H1 (cell line): ENCODE measurements around the gene FCAR.

Experiments
- CTCF ChIP-seq, 3 experiments: IDR thresholded peaks; 1 replicate in 2 of 3; 2 replicates in 1 of 3; pipeline versions ENCODE4 v1.5.1 to v1.6.1; 2011; ENCODE audit warnings: low read length in 3 of 3, mild to moderate bottlenecking in 3 of 3, inconsistent platforms in 2 of 3, low read depth in 1 of 3, moderate library complexity in 1 of 3; ENCODE audit not compliant: insufficient read depth in 1 of 3; ENCODE audit errors: control extremely low read depth in 1 of 3
- GABPA ChIP-seq: IDR thresholded peaks from 2 replicates; pipeline ENCODE4 v1.6.1; 2011; ENCODE audit warnings: mild to moderate bottlenecking, low read length, moderate library complexity, borderline replicate concordance; ENCODE audit not compliant: insufficient read depth
- RFX5 ChIP-seq: IDR thresholded peaks from 2 replicates; pipeline ENCODE4 v1.6.1; 2011; ENCODE audit warnings: low read depth, low read length, improper control_type of control experiment, borderline replicate concordance

- no peak for TF ChIP-seq GABPA
- TF ChIP-seq RFX5, result no peak
- peak in 1 of 3 experiments; percentile 26; a peak in 2 of 4 replicates for TF ChIP-seq CTCF (IDR thresholded peaks at IDR 0.05; ENCODE audit: control extremely low read depth in 1 of 3, insufficient read depth in 1 of 3, low read depth in 1 of 3, low read length in 3 of 3)
Observed at GRCh38 chr19:54882758-54883157, 8.7 kb downstream of the FCAR start.
